Panc1 (cell line): ENCODE results near the gene ASAP2.

Source experiments
- CTCF ChIP-seq: fragments of 450-650 bp; IDR thresholded peaks from 2 replicates; pipeline ENCODE4 v1.5.1; 2017; ENCODE audit warnings: mild to moderate bottlenecking
- POLR2AphosphoS5 ChIP-seq: IDR thresholded peaks from 2 replicates; pipeline ENCODE4 v1.6.1; 2012; ENCODE audit warnings: mild to moderate bottlenecking, low read depth, low read length, moderate library complexity
- REST ChIP-seq, 2 experiments: IDR thresholded peaks; 2 replicates each; pipeline ENCODE4 v1.6.1; 2011 to 2012; ENCODE audit warnings: low read depth in 2 of 2, control low read depth in 1 of 2, low read length in 1 of 2, mild to moderate bottlenecking in 1 of 2, moderate library complexity in 1 of 2; ENCODE audit not compliant: insufficient read depth in 1 of 2
- TCF7L2 ChIP-seq: IDR thresholded peaks from 2 replicates; pipeline ENCODE4 v1.6.1; 2011; ENCODE audit warnings: mild to moderate bottlenecking, low read depth, low read length, inconsistent platforms

GRCh38 chr2:9417725-9418124 is 211.1 kb downstream of the ASAP2 start:
- TF ChIP-seq CTCF (no peak), POLR2AphosphoS5 (no peak), REST (IDR thresholded peaks at IDR 0.05; ENCODE audit: insufficient read depth in 1 of 2, low read depth in 2 of 2, low read length in 1 of 2) (no peak), TCF7L2 (no peak)
